NCI-H524 treated with DMSO at 0.1 percent for 48 hours (cell line): ENCODE data around the gene ZNF521.
A peak's percentile ranks its signal among the peaks of the same experiment; 100 is the strongest.

Experiments
- DNase-seq: peaks from one replicate; lab custom pipeline; 2025; lab: John Stamatoyannopoulos, UW

The ZNF521 gene

GRCh38 chr18:25351777-25352628 lies at the start of gene ZNF521:
Gene ZNF521 (minus strand): TSS chr18:25352166. CDS start chr18:25350946, 1,220 bp downstream.
- peak; percentile 39 for DNase-seq

- no peak for DNase-seq
Observed at GRCh38 chr18:25399554-25399953, 47.6 kb upstream of the ZNF521 start.

GRCh38 chr18:25392192-25392591 lies 40.2 kb upstream of the ZNF521 start:
- DNase-seq, result no peak

GRCh38 chr18:25373432-25374179 lies 21.6 kb upstream of the ZNF521 start:
- no peak for DNase-seq

- no peak for DNase-seq
Observed at GRCh38 chr18:25370391-25370790, 18.4 kb upstream of the ZNF521 start.

GRCh38 chr18:25365242-25365641 lies 13.3 kb upstream of the ZNF521 start:
- DNase-seq, result peak; percentile 47

- DNase-seq, result no peak
Observed at GRCh38 chr18:25364732-25365131, 12.8 kb upstream of the ZNF521 start.

- DNase-seq, result no peak
Observed at GRCh38 chr18:25360301-25360899, 8.4 kb upstream of the ZNF521 start.

- no peak for DNase-seq
Observed at GRCh38 chr18:25353080-25353479, 1.1 kb upstream of the ZNF521 start.

GRCh38 chr18:25352629-25353005 lies 651 bp upstream of the ZNF521 start:
- DNase-seq, result no peak

GRCh38 chr18:25351280-25351775 lies 638 bp downstream of the ZNF521 start:
- DNase-seq, result no peak

GRCh38 chr18:25350489-25351251 lies 1.3 kb downstream of the ZNF521 start:
- no peak for DNase-seq

- DNase-seq, result no peak
Observed at GRCh38 chr18:25349926-25350487, 2.0 kb downstream of the ZNF521 start.

- DNase-seq, result no peak
Observed at GRCh38 chr18:25349131-25349925, 2.6 kb downstream of the ZNF521 start.

- DNase-seq, result no peak
Observed at GRCh38 chr18:25348386-25349130, 3.4 kb downstream of the ZNF521 start.

GRCh38 chr18:25346561-25346960 lies 5.4 kb downstream of the ZNF521 start:
- DNase-seq, result no peak

GRCh38 chr18:25345081-25345866 lies 6.7 kb downstream of the ZNF521 start:
- no peak for DNase-seq

- DNase-seq, result no peak
Observed at GRCh38 chr18:25341831-25342230, 10.1 kb downstream of the ZNF521 start.

GRCh38 chr18:25340762-25341161 lies 11.2 kb downstream of the ZNF521 start:
- no peak for DNase-seq
